ENCODE data around the gene DOHH.

Gene DOHH

DNA sequence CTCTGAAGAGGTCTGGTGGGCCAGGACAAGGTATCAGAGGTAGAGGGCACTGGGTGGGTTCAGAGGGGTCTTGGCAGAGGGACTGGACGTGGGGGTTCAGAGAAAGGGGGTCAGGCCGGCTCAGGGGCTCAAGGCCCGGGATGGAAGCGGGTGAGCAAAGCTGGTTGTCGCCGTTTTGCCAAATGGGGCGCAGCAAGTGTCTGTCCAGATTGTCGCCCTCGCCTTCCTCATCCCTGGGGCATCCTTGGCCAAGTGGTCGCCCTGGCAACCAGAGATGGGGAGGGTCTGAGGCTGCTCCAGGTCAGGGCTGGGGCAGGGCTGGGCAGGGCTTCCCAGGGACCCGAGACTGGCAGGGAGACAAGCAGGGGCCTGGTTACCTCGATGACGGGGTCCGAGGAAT, 6.8 kb downstream of the DOHH start:
- H3K9me3 ChIP-seq (ENCODE audit: insufficient read depth, low read depth, low read length): no peaks in the 10 kb centered on the region
- H3K27ac ChIP-seq (ENCODE audit: low read length): no peak overlapping the region
- H3K9ac ChIP-seq (ENCODE audit: low read depth, low read length): no peak overlapping the region
- H3K27me3 ChIP-seq (ENCODE audit: insufficient read depth, low read length): no peaks in the 10 kb centered on the region
- no peaks in the 10 kb centered on the region for H3K4me1 ChIP-seq (ENCODE audit: insufficient read depth, low read length)
- no peak overlapping the region for H3K4me3 ChIP-seq (ENCODE audit: low read length)
- peaks cover 43% of the 10 kb centered on the region; the same call in 1 of the 2 replicates for H3K36me3 ChIP-seq (ENCODE audit: insufficient read depth, low read depth, low read length)

DNA sequence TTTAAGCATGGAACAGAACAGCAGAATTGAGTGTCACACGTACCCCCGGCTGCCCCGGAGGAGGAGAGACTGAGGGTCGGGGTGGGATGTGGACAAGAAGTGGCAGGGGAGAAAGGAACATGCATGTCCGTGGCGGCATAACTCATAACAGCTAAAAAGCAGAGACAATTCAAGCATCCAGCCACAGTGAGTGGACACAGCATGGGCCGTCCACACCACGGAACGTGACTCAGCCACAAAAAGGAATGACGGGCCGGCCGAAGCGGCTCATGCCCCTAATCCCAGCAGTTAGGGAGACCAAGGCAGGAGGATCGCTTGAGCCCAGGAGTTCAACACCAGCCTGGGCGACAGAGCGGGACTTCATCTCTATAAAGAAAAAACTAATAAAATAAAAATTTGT, 7.6 kb downstream of the DOHH start:
- H3K27me3 ChIP-seq (ENCODE audit: insufficient read depth, low read length): no peaks in the 10 kb centered on the region
- H3K9ac ChIP-seq (ENCODE audit: low read depth, low read length): no peak overlapping the region
- peaks cover 43% of the 10 kb centered on the region; the same call in 1 of the 2 replicates for H3K36me3 ChIP-seq (ENCODE audit: insufficient read depth, low read depth, low read length)
- no peak overlapping the region for H3K27ac ChIP-seq (ENCODE audit: low read length)
- H3K4me3 ChIP-seq (ENCODE audit: low read length): no peak overlapping the region
- no peaks in the 10 kb centered on the region for H3K9me3 ChIP-seq (ENCODE audit: insufficient read depth, low read depth, low read length)
- no peaks in the 10 kb centered on the region for H3K4me1 ChIP-seq (ENCODE audit: insufficient read depth, low read length)

DNA sequence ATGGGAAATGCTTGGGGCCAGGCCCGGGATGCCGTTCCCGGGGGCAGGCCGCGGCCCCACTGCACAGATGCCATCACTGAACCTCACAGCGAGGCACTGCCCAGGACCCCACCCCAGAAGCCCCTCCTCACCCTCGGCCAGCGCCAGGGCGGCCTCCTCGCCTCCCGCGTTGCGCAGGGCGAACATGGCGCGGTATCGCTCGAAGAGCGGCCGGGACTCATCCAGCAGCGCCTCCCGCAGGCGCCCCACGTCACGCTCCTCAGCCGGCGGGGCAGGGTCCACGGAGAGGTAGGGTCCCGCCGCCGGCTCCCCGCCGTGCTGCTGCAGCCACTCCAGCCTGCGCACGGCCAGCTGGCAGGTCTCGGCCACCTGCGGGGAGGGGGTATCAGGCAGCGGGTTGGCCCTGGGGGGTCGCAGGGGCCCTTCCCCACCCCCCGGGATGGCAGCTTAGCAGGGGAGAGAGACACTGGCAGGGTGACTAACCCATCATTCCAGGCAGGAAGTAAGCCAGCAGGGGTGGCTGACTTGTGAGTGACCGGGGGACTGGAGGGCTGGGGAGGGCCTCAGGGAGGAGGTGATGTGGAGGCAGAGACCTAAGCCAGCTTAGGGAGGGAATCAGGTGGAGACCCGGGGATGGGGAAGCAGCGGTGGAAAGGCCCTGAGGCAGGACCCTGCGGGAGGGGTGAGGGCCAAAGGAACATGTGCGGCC, 8.2 kb downstream of the DOHH start:
- H3K4me3 ChIP-seq (ENCODE audit: low read length): no peak overlapping the region
- H3K27me3 ChIP-seq (ENCODE audit: insufficient read depth, low read length): no peaks in the 10 kb centered on the region
- no peak overlapping the region for H3K9ac ChIP-seq (ENCODE audit: low read depth, low read length)
- no peaks in the 10 kb centered on the region for H3K9me3 ChIP-seq (ENCODE audit: insufficient read depth, low read depth, low read length)
- no peaks in the 10 kb centered on the region for H3K4me1 ChIP-seq (ENCODE audit: insufficient read depth, low read length)
- no peak overlapping the region for H3K27ac ChIP-seq (ENCODE audit: low read length)
- H3K36me3 ChIP-seq (ENCODE audit: insufficient read depth, low read depth, low read length): peaks cover 41% of the 10 kb centered on the region; the same call in 1 of the 2 replicates

DNA sequence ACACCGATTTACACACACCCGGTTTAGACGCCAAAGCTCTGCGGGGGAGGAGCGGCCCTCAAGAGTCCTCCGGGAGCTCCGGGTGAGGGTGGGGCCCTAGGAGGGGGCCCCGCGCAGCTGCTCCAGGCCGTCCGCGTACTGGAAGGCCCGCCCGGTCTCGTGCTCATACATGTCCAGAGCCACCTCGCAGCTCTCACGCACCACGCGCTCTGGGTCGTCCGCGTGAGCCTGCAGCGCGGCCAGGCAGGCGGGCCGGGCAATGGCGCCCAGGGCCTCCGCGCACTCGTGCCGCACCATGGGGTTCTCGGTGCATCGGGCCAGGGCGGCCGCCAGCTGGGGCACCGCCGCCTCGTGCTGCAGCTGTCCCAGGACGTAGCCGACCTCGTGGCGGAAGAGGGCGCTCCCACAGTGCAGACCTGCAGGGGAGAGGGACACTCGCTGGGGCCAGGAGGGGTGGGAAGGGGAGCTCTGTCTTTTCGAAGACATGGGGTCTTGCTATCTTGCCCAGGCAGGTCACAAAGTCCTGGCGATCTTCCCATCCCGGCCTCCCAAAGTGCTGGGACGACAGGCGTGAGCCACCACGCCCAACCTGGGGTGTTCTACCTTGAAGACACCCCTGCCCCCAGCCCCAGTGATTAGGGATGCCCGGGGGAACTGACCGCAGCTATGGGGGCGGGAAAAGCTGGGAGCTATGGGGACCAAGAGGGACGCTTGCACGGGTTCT, 8.9 kb downstream of the DOHH start:
- Histone ChIP-seq H3K4me3 (ENCODE audit: low read length) (no peak overlapping the region), H3K36me3 (ENCODE audit: insufficient read depth, low read depth, low read length) (peaks cover 35% of the 10 kb centered on the region; the same call in 1 of the 2 replicates), H3K27me3 (ENCODE audit: insufficient read depth, low read length) (no peaks in the 10 kb centered on the region), H3K9ac (ENCODE audit: low read depth, low read length) (no peak overlapping the region), H3K27ac (ENCODE audit: low read length) (no peak overlapping the region), H3K4me1 (ENCODE audit: insufficient read depth, low read length) (no peaks in the 10 kb centered on the region), H3K9me3 (ENCODE audit: insufficient read depth, low read depth, low read length) (no peaks in the 10 kb centered on the region)

DNA sequence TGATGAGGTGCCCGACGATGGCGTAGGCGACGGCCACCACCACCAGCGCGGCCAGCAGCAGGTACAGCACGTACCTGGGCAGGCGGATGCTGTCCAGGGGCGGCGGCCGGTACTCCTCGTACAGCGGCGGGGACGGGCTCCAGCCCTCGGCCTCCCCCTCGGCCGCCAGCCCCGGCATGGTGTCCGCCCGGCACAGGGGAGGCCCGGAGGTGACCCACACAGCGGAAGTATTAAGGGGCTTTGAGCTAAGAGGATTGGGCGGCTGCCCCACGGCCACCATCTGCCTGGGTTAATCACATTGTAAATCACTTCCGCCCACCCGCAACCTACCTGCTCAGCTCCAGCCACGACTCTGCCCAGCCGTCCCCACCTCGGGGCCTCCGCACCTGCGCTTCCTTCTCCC, 17.2 kb downstream of the DOHH start, which contains the start of gene SMIM44:
SMIM44 (minus strand) TSS at position 216 of the 403 bp plus-strand sequence; CDS start at position 178, 38 bp downstream.
- Histone ChIP-seq H3K9ac (ENCODE audit: low read depth, low read length) (no peak within 1 kb of the TSS), H3K4me3 (ENCODE audit: low read length) (no peak within 1 kb of the TSS), H3K27ac (ENCODE audit: low read length) (no peak within 1 kb of the TSS)

DNA sequence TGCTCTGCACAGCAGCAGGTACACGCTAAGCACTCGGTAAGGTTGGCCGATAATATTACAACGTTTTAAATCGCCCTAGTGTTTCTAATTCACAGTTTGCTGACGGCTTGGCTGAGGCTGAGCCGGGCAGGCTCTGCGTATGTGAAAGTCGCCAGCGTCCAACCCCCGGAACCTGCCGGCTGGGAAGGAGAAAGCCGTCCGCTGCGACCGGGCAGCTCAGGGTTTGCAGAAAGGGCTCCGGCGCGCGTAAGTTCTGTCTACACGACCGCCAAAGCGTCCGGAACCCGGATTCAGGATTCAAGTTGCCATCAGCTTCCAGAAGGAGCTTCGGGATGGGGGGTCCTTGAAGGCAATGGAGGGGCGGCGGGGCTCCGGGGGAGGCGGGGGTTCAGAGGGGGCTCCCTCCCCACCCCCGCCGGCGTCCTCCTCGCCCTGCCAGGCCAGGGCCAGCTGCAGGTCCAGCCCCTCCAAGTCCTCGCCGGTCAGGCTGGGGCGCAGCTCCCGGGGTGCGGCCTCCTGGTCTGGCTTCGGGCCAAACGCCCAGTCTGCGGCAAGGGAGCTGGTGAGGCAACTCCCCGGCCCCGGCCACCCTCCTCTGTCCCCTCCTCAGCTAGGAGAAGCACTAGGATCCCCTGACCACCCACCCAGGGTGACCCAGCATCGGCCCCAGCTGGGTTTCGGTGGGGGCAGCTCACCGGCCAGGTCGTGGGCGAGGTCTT, 17.8 kb downstream of the DOHH start:
- Histone ChIP-seq H3K9ac (ENCODE audit: low read depth, low read length) (no peak overlapping the region), H3K27me3 (ENCODE audit: insufficient read depth, low read length) (peaks cover 8% of the 10 kb centered on the region), H3K4me3 (ENCODE audit: low read length) (no peak overlapping the region), H3K36me3 (ENCODE audit: insufficient read depth, low read depth, low read length) (no peaks in the 10 kb centered on the region), H3K9me3 (ENCODE audit: insufficient read depth, low read depth, low read length) (no peaks in the 10 kb centered on the region), H3K27ac (ENCODE audit: low read length) (no peak overlapping the region), H3K4me1 (ENCODE audit: insufficient read depth, low read length) (no peaks in the 10 kb centered on the region)

More for the DNA sequence above, 17.2 kb downstream of the DOHH start, which contains the start of gene SMIM44:
- Histone ChIP-seq H3K36me3 (ENCODE audit: insufficient read depth, low read depth, low read length) (no peaks in the 10 kb centered on the region), H3K27me3 (ENCODE audit: insufficient read depth, low read length) (peaks cover 3% of the 10 kb centered on the region), H3K4me1 (ENCODE audit: insufficient read depth, low read length) (no peaks in the 10 kb centered on the region), H3K9me3 (ENCODE audit: insufficient read depth, low read depth, low read length) (no peaks in the 10 kb centered on the region)

DNA sequence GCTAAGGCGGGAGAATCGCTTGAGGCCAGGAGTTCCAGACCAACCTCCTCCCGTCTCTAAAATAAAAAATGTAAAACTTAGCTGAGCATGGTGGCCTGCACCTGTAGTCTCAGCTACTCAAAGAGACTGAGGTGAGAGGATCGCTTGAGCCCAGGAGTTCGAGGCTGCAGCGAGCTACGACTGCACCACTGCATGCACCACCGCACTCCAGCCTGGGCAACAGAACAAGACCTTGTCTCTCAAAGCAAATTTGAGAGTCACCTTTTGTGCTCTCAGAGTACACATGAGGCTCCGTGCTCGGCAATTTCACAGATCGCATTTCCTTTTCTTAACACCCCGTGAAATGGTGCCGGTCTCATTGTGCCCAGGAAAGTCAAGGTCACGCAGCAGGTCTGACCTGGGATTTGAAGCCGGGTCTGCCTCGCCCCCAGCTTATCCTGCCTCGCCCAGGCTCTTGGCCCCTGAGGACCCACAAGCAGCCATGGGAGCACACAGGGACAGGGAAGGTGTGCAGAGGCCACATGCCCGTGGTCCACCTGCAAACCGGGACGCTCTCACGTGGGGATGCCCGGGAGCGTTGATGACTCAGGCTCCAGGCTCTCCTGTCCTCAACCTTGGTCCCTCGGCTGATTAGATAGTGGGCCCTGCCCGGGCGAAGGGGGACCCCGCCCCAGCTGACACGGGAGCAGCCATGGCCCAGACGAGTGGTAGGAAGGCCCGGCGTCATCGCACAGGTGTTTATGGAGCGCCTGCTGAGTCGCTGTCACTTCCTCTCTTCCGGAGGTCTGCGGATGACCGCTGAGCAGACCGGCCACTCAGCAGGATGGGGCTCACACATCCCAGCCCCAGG, 19.0 kb downstream of the DOHH start:
- Histone ChIP-seq H3K4me3 (ENCODE audit: low read length) (no peak overlapping the region), H3K4me1 (ENCODE audit: insufficient read depth, low read length) (no peaks in the 10 kb centered on the region), H3K27ac (ENCODE audit: low read length) (no peak overlapping the region), H3K9me3 (ENCODE audit: insufficient read depth, low read depth, low read length) (no peaks in the 10 kb centered on the region), H3K9ac (ENCODE audit: low read depth, low read length) (no peak overlapping the region), H3K27me3 (ENCODE audit: insufficient read depth, low read length) (peaks cover 10% of the 10 kb centered on the region), H3K36me3 (ENCODE audit: insufficient read depth, low read depth, low read length) (no peaks in the 10 kb centered on the region)

DNA sequence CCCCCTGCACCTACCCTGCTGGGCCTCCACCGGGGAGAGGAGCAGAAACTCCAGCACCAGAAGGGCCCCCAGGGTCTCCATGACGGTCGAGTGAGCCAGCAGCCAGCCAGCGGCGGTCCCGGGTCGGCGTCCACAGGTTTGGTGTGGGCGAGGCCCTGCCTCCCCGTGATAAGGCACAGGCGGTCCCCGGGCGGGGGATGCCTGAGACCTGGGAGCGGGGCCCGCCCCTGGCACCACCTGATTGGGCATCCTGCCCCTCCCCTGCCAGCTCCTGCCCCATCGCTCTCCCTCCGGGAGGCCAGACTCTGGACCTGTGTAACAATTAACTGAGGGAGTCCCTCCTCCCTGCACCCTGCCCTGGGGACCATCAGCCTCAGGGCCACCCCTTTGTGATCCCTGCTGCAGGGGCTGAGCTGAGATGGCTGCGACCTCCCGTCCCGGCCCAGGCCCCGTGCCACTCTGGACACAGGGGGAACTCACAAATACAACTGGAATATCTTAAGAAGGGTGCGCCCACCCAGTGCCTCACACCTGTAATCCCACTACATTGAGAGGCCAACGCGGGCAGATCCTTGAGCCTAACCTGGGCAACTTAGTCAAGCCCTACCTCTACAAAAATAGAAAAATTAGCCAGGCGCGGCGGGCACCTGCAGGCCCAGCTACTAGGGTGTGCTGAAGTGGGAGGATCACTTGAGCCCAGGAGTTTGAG, 19.9 kb downstream of the DOHH start, which contains the start of gene SMIM24:
SMIM24 (minus strand) TSS at position 143 of the 709 bp plus-strand sequence; CDS start at position 81, 62 bp downstream.
- Histone ChIP-seq H3K4me1 (ENCODE audit: insufficient read depth, low read length) (no peaks in the 10 kb centered on the region), H3K27ac (ENCODE audit: low read length) (no peak within 1 kb of the TSS), H3K4me3 (ENCODE audit: low read length) (no peak within 1 kb of the TSS), H3K36me3 (ENCODE audit: insufficient read depth, low read depth, low read length) (no peaks in the 10 kb centered on the region), H3K9me3 (ENCODE audit: insufficient read depth, low read depth, low read length) (no peaks in the 10 kb centered on the region), H3K9ac (ENCODE audit: low read depth, low read length) (no peak within 1 kb of the TSS), H3K27me3 (ENCODE audit: insufficient read depth, low read length) (peaks cover 19% of the 10 kb centered on the region)

DNA sequence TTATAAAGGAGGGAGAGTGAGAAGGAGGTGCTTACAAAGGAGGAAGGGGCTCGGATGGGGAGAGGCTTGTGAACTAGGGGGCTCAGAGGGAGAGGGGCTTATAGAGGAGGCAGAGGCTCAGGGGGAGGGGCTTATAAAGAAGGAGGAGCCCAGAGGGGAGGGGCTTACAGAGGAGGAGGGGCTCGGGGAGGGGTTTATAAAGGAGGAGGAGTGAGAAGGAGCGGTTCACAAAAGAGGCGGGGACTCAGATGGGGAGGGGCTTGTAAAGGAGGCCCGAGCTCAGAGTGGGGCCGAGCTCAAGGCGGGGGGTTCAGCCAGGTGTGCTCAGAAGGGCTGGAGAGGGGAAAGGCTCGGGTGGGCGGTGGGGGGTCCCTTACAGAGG, 20.6 kb downstream of the DOHH start:
- H3K27ac ChIP-seq (ENCODE audit: low read length): no peak overlapping the region
- H3K36me3 ChIP-seq (ENCODE audit: insufficient read depth, low read depth, low read length): no peaks in the 10 kb centered on the region
- H3K4me1 ChIP-seq (ENCODE audit: insufficient read depth, low read length): no peaks in the 10 kb centered on the region
- peaks cover 25% of the 10 kb centered on the region for H3K27me3 ChIP-seq (ENCODE audit: insufficient read depth, low read length)
- no peaks in the 10 kb centered on the region for H3K9me3 ChIP-seq (ENCODE audit: insufficient read depth, low read depth, low read length)
- H3K9ac ChIP-seq (ENCODE audit: low read depth, low read length): no peak overlapping the region
- no peak overlapping the region for H3K4me3 ChIP-seq (ENCODE audit: low read length)

DNA sequence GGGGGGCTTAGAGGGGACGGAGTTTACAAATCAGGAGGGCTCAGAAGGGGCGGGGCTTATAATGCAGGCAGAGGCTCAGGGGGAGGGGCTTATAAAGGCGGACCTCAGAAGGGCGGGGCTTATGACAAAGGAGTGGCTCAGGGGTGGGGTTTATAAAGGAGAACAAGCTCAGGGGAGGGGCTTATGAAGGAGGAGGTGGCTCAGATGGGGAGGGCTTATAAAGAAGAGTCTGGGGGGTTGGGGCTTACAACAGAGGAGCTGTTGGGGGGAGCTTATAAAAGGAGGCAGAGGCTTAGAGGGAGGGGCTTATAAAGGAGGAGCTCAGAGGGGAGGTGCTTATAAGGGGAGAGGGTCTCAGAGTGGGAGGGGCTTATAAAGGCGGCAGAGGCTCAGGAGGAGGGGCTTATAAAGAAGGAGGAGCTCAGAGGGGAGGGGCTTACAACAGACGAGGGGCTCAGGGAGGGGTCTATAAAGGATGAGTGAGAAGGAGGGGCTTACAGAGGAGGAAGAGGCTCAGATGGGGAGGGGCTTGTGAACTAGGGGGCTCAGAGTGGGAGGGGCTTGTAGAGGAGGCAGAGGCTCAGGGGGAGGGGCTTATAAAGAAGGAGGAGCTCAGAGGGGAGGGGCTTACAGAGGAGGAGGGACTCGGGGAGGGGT, 21.2 kb downstream of the DOHH start:
- Histone ChIP-seq H3K27ac (ENCODE audit: low read length) (no peak overlapping the region), H3K27me3 (ENCODE audit: insufficient read depth, low read length) (peaks cover 25% of the 10 kb centered on the region), H3K9ac (ENCODE audit: low read depth, low read length) (no peak overlapping the region), H3K4me1 (ENCODE audit: insufficient read depth, low read length) (no peaks in the 10 kb centered on the region), H3K9me3 (ENCODE audit: insufficient read depth, low read depth, low read length) (no peaks in the 10 kb centered on the region), H3K36me3 (ENCODE audit: insufficient read depth, low read depth, low read length) (no peaks in the 10 kb centered on the region), H3K4me3 (ENCODE audit: low read length) (peak overlapping the region; percentile 45; the same call in 1 of the 2 replicates)
